HEK293 (cell line): ENCODE measurements around the gene LRP1B.

Source experiments
- CTCF ChIA-PET: fragments of 350-600 bp; formaldehyde crosslinking; extraction: SDS; loops from one replicate; lab custom pipeline; 2021; ENCODE audit warnings: antibody characterized with exemption; lab: Yijun Ruan, JAX
- POLR2A ChIA-PET: fragments of 300-600 bp; formaldehyde crosslinking; extraction: SDS; loops from one replicate; lab custom pipeline; 2020; ENCODE audit warnings: antibody characterized with exemption, inconsistent platforms; lab: Yijun Ruan, JAX
- H3K27ac ChIP-seq: fragments of 200-500 bp; sonication (Bioruptor generic); 2 replicates; pipeline ENCODE4 v1.5.1; 2014; ENCODE audit warnings: low read depth, low read length, control low read depth, inconsistent platforms; ENCODE audit errors: extremely low read depth
- H3K36me3 ChIP-seq, 2 experiments: fragments of 200-500 bp in 1 of 2; sonication (Bioruptor generic) in 1 of 2; 1 replicate in 1 of 2; 2 replicates in 1 of 2; pipeline ENCODE4 v1.5.1; 2014 to 2017; ENCODE audit warnings: inconsistent platforms in 2 of 2, low read length in 2 of 2; ENCODE audit not compliant: control insufficient read depth in 2 of 2, insufficient read depth in 1 of 2
- H3K4me1 ChIP-seq: fragments of 200-500 bp; sonication (Bioruptor generic); 2 replicates; pipeline ENCODE4 v1.5.1; 2014; ENCODE audit warnings: mild to moderate bottlenecking, low read length, inconsistent platforms; ENCODE audit not compliant: control insufficient read depth, insufficient read depth
- H3K4me3 ChIP-seq: 2 replicates; pipeline ENCODE4 v1.5.1; 2011; ENCODE audit warnings: low read depth, mild to moderate bottlenecking, control low read depth, low read length, moderate library complexity
- H3K9me3 ChIP-seq: fragments of 200-500 bp; sonication (Bioruptor generic); 2 replicates; pipeline ENCODE4 v1.5.1; 2014; ENCODE audit warnings: low read depth, low read length, inconsistent platforms; ENCODE audit not compliant: control insufficient read depth, insufficient read depth
- GFI1B ChIP-seq: fragments of 450-650 bp; formaldehyde crosslinking; IDR thresholded peaks from 2 replicates; pipeline ENCODE4 v1.5.1; 2016; ENCODE audit warnings: missing biosample characterization, missing genetic modification characterization
- HOXA7 ChIP-seq: sonication (generic); formaldehyde crosslinking; IDR thresholded peaks from 2 replicates; pipeline ENCODE4 v1.8.1; 2022; ENCODE audit warnings: missing genetic modification reagents, borderline replicate concordance
- MEIS1 ChIP-seq: sonication (generic); formaldehyde crosslinking; IDR thresholded peaks from 2 replicates; pipeline ENCODE4 v1.8.1; 2022; ENCODE audit warnings: missing genetic modification reagents, mild to moderate bottlenecking, borderline replicate concordance
- TRIM28 ChIP-seq: IDR thresholded peaks from 2 replicates; pipeline ENCODE4 v1.6.1; 2011; ENCODE audit warnings: low read length, control low read depth, borderline replicate concordance
- WT1 ChIP-seq: fragments of 450-650 bp; formaldehyde crosslinking; IDR thresholded peaks from 2 replicates; pipeline ENCODE4 v1.5.1; 2016; ENCODE audit warnings: missing biosample characterization, missing genetic modification characterization
- ZBTB1 ChIP-seq: fragments of 450-650 bp; formaldehyde crosslinking; IDR thresholded peaks from 2 replicates; pipeline ENCODE4 v1.5.1; 2016; ENCODE audit warnings: missing biosample characterization, missing genetic modification characterization
- ZBTB8A ChIP-seq: fragments of 450-650 bp; formaldehyde crosslinking; IDR thresholded peaks from 2 replicates; pipeline ENCODE4 v1.5.1; 2016; ENCODE audit warnings: missing biosample characterization, missing genetic modification characterization
- ZFP41 ChIP-seq: fragments of 450-650 bp; formaldehyde crosslinking; IDR thresholded peaks from 2 replicates; pipeline ENCODE4 v1.5.1; 2016; ENCODE audit warnings: missing biosample characterization, missing genetic modification characterization, borderline replicate concordance
- ZNF221 ChIP-seq: fragments of 450-650 bp; formaldehyde crosslinking; IDR thresholded peaks from 2 replicates; pipeline ENCODE4 v1.5.1; 2017; ENCODE audit warnings: missing biosample characterization, missing genetic modification characterization, borderline replicate concordance
- ZNF23 ChIP-seq: fragments of 450-650 bp; formaldehyde crosslinking; IDR thresholded peaks from 2 replicates; pipeline ENCODE4 v1.5.1; 2016; ENCODE audit warnings: missing biosample characterization, missing genetic modification characterization, borderline replicate concordance
- ZNF248 ChIP-seq: fragments of 450-650 bp; formaldehyde crosslinking; IDR thresholded peaks from 2 replicates; pipeline ENCODE4 v1.5.1; 2017; ENCODE audit warnings: missing biosample characterization, missing genetic modification characterization
- ZNF394 ChIP-seq: fragments of 450-650 bp; formaldehyde crosslinking; IDR thresholded peaks from 2 replicates; pipeline ENCODE4 v1.5.1; 2016; ENCODE audit warnings: missing biosample characterization, missing genetic modification characterization, mild to moderate bottlenecking, moderate library complexity, borderline replicate concordance
- ZNF426 ChIP-seq: fragments of 450-650 bp; formaldehyde crosslinking; IDR thresholded peaks from 2 replicates; pipeline ENCODE4 v1.5.1; 2017; ENCODE audit warnings: missing biosample characterization, missing genetic modification characterization, mild to moderate bottlenecking, inconsistent platforms, moderate library complexity
- ZNF501 ChIP-seq: fragments of 450-650 bp; formaldehyde crosslinking; IDR thresholded peaks from 2 replicates; pipeline ENCODE4 v1.5.1; 2016; ENCODE audit warnings: missing biosample characterization, missing genetic modification characterization
- ZNF529 ChIP-seq: fragments of 450-650 bp; formaldehyde crosslinking; IDR thresholded peaks from 2 replicates; pipeline ENCODE4 v1.5.1; 2017; ENCODE audit warnings: missing genetic modification characterization, missing biosample characterization; ENCODE audit not compliant: insufficient replicate concordance
- ZNF555 ChIP-seq: fragments of 450-650 bp; formaldehyde crosslinking; conservative IDR thresholded peaks from 2 replicates; pipeline ENCODE4 v1.5.1; 2017; ENCODE audit warnings: missing biosample characterization, mild to moderate bottlenecking, missing genetic modification characterization, inconsistent platforms
- ZNF558 ChIP-seq: fragments of 450-650 bp; formaldehyde crosslinking; IDR thresholded peaks from 2 replicates; pipeline ENCODE4 v1.5.1; 2016; ENCODE audit warnings: missing biosample characterization, missing genetic modification characterization
- ZNF623 ChIP-seq: fragments of 450-650 bp; formaldehyde crosslinking; IDR thresholded peaks from 2 replicates; pipeline ENCODE4 v1.5.1; 2016; ENCODE audit warnings: missing biosample characterization, missing genetic modification characterization
- ZNF654 ChIP-seq: fragments of 450-650 bp; formaldehyde crosslinking; IDR thresholded peaks from 2 replicates; pipeline ENCODE4 v1.5.1; 2016; ENCODE audit warnings: low read depth, missing biosample characterization, missing genetic modification characterization
- ZNF747 ChIP-seq: fragments of 450-650 bp; formaldehyde crosslinking; IDR thresholded peaks from 2 replicates; pipeline ENCODE4 v1.5.1; 2016; ENCODE audit warnings: missing biosample characterization, missing genetic modification characterization
- ZNF792 ChIP-seq: fragments of 450-650 bp; formaldehyde crosslinking; IDR thresholded peaks from 2 replicates; pipeline ENCODE4 v1.5.1; 2016; ENCODE audit warnings: missing biosample characterization, missing genetic modification characterization
- TF ChIP-seq, protein P1 (sequence below): fragments of 450-650 bp; formaldehyde crosslinking; IDR thresholded peaks from 2 replicates; pipeline ENCODE4 v1.5.1; 2016; ENCODE audit warnings: missing biosample characterization, missing genetic modification characterization
- TF ChIP-seq, protein P2 (sequence below): fragments of 450-650 bp; formaldehyde crosslinking; conservative IDR thresholded peaks from 2 replicates; pipeline ENCODE4 v1.5.1; 2016; ENCODE audit warnings: low read depth, missing biosample characterization, missing genetic modification characterization
- TF ChIP-seq, protein P3 (sequence below): sonication (generic); formaldehyde crosslinking; IDR thresholded peaks from 2 replicates; pipeline ENCODE4 v1.8.1; 2022; ENCODE audit warnings: mild to moderate bottlenecking, moderate library complexity, missing genetic modification reagents
- TF ChIP-seq, protein P4 (sequence below): fragments of 450-650 bp; formaldehyde crosslinking; IDR thresholded peaks from 2 replicates; pipeline ENCODE4 v1.5.1; 2016; ENCODE audit warnings: missing biosample characterization, missing genetic modification characterization
- TF ChIP-seq, protein P5 (sequence below): fragments of 450-650 bp; formaldehyde crosslinking; IDR thresholded peaks from 2 replicates; pipeline ENCODE4 v1.5.1; 2016; ENCODE audit warnings: missing biosample characterization, missing genetic modification characterization
- TF ChIP-seq, protein P6 (sequence below): fragments of 450-650 bp; formaldehyde crosslinking; IDR thresholded peaks from 2 replicates; pipeline ENCODE4 v1.5.1; 2016; ENCODE audit warnings: missing biosample characterization, missing genetic modification characterization

The LRP1B gene

DNA sequence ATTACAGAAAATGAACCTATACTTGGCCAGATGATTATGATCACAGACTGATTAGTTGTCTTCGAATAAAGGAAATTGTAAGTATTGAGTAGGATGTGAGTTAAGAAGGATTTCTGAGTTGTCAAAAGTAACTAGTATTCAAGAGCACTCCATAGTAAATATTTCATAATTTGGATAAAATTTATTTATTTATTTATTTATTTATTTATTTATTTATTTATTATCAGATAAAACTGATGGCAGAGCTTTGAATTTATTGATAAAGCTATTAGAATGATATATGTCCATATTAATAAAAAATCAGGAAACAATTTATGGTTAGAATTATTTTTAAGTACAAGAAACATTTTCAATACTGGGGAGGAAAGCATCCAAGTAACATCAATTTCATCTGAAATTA, 1634.1 kb downstream of the LRP1B start (continued):
- TF ChIP-seq, protein P1, sequence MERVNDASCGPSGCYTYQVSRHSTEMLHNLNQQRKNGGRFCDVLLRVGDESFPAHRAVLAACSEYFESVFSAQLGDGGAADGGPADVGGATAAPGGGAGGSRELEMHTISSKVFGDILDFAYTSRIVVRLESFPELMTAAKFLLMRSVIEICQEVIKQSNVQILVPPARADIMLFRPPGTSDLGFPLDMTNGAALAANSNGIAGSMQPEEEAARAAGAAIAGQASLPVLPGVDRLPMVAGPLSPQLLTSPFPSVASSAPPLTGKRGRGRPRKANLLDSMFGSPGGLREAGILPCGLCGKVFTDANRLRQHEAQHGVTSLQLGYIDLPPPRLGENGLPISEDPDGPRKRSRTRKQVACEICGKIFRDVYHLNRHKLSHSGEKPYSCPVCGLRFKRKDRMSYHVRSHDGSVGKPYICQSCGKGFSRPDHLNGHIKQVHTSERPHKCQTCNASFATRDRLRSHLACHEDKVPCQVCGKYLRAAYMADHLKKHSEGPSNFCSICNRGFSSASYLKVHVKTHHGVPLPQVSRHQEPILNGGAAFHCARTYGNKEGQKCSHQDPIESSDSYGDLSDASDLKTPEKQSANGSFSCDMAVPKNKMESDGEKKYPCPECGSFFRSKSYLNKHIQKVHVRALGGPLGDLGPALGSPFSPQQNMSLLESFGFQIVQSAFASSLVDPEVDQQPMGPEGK: no peak
- TF ChIP-seq ZNF221 (tag by site-specific recombination) (no peak), ZNF501 (no peak), ZNF248 (tag by site-specific recombination) (no peak), ZNF394 (tag by site-specific recombination) (peak; percentile 59; the same call in 1 of the 2 replicates), ZNF623 (0 out of 2 replicates have a peak, but pooled peaks have one; percentile 21), HOXA7 (no peak), ZBTB8A (0 out of 2 replicates have a peak, but pooled peaks have one; percentile 16), ZNF555 (tag by site-specific recombination) (peak; percentile 48), ZNF426 (tag by site-specific recombination) (peak; percentile 56), ZNF558 (tag by site-specific recombination) (no peak)
- TF ChIP-seq, protein P2, sequence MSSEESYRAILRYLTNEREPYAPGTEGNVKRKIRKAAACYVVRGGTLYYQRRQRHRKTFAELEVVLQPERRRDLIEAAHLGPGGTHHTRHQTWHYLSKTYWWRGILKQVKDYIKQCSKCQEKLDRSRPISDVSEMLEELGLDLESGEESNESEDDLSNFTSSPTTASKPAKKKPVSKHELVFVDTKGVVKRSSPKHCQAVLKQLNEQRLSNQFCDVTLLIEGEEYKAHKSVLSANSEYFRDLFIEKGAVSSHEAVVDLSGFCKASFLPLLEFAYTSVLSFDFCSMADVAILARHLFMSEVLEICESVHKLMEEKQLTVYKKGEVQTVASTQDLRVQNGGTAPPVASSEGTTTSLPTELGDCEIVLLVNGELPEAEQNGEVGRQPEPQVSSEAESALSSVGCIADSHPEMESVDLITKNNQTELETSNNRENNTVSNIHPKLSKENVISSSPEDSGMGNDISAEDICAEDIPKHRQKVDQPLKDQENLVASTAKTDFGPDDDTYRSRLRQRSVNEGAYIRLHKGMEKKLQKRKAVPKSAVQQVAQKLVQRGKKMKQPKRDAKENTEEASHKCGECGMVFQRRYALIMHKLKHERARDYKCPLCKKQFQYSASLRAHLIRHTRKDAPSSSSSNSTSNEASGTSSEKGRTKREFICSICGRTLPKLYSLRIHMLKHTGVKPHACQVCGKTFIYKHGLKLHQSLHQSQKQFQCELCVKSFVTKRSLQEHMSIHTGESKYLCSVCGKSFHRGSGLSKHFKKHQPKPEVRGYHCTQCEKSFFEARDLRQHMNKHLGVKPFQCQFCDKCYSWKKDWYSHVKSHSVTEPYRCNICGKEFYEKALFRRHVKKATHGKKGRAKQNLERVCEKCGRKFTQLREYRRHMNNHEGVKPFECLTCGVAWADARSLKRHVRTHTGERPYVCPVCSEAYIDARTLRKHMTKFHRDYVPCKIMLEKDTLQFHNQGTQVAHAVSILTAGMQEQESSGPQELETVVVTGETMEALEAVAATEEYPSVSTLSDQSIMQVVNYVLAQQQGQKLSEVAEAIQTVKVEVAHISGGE (tag by site-specific recombination): 0 out of 2 replicates have a peak, but pooled peaks have one; percentile 23

DNA sequence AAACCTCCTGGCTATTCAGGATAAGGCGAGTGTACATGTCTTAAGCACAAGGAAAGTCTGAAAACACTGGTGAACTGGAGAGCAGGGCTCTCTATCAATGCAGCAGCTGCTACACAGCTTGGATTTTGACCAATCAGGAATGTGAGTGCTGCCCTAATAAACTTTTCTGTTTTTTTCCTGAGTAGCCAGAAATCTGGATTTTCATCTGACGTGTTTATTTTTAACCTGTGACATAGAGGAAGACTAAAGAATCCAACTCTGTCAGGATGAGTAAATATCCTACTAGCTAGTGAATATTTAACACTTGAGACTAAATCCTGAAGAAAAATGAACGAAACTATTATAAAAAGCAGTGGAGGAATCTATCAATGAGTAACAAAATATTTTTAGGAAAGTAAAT, 1638.9 kb downstream of the LRP1B start:
- ChIA-PET CTCF (no interaction called here), POLR2A (no interaction called here)
- Histone ChIP-seq H3K4me1 (no peaks in the 10 kb centered on the region), H3K27ac (no peak overlapping the region), H3K36me3 (no peaks in the 10 kb centered on the region), H3K9me3 (no peaks in the 10 kb centered on the region), H3K4me3 (no peak overlapping the region)
- TF ChIP-seq, protein P3, sequence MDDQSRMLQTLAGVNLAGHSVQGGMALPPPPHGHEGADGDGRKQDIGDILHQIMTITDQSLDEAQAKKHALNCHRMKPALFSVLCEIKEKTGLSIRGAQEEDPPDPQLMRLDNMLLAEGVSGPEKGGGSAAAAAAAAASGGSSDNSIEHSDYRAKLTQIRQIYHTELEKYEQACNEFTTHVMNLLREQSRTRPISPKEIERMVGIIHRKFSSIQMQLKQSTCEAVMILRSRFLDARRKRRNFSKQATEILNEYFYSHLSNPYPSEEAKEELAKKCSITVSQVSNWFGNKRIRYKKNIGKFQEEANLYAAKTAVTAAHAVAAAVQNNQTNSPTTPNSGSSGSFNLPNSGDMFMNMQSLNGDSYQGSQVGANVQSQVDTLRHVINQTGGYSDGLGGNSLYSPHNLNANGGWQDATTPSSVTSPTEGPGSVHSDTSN (CRISPR knock-in tag): no peak
- TF ChIP-seq ZNF792 (tag by site-specific recombination) (no peak), TRIM28 (no peak), MEIS1 (CRISPR knock-in tag) (no peak), ZNF654 (tag by site-specific recombination) (no peak), ZNF747 (tag by site-specific recombination) (no peak), ZNF529 (tag by site-specific recombination) (no peak), GFI1B (tag by site-specific recombination) (no peak), ZFP41 (tag by site-specific recombination) (no peak), WT1 (tag by site-specific recombination) (no peak), ZBTB1 (tag by site-specific recombination) (no peak), ZNF23 (tag by site-specific recombination) (no peak)
- TF ChIP-seq, protein P4, sequence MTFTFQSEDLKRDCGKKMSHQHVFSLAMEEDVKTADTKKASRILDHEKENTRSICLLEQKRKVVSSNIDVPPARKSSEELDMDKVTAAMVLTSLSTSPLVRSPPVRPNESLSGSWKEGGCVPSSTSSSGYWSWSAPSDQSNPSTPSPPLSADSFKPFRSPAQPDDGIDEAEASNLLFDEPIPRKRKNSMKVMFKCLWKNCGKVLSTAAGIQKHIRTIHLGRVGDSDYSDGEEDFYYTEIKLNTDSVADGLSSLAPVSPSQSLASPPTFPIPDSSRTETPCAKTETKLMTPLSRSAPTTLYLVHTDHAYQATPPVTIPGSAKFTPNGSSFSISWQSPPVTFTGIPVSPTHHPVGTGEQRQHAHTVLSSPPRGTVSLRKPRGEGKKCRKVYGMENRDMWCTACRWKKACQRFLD (tag by site-specific recombination): no peak
- TF ChIP-seq, protein P5, sequence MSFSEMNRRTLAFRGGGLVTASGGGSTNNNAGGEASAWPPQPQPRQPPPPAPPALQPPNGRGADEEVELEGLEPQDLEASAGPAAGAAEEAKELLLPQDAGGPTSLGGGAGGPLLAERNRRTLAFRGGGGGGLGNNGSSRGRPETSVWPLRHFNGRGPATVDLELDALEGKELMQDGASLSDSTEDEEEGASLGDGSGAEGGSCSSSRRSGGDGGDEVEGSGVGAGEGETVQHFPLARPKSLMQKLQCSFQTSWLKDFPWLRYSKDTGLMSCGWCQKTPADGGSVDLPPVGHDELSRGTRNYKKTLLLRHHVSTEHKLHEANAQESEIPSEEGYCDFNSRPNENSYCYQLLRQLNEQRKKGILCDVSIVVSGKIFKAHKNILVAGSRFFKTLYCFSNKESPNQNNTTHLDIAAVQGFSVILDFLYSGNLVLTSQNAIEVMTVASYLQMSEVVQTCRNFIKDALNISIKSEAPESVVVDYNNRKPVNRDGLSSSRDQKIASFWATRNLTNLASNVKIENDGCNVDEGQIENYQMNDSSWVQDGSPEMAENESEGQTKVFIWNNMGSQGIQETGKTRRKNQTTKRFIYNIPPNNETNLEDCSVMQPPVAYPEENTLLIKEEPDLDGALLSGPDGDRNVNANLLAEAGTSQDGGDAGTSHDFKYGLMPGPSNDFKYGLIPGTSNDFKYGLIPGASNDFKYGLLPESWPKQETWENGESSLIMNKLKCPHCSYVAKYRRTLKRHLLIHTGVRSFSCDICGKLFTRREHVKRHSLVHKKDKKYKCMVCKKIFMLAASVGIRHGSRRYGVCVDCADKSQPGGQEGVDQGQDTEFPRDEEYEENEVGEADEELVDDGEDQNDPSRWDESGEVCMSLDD (tag by site-specific recombination): no peak
- TF ChIP-seq, protein P6, sequence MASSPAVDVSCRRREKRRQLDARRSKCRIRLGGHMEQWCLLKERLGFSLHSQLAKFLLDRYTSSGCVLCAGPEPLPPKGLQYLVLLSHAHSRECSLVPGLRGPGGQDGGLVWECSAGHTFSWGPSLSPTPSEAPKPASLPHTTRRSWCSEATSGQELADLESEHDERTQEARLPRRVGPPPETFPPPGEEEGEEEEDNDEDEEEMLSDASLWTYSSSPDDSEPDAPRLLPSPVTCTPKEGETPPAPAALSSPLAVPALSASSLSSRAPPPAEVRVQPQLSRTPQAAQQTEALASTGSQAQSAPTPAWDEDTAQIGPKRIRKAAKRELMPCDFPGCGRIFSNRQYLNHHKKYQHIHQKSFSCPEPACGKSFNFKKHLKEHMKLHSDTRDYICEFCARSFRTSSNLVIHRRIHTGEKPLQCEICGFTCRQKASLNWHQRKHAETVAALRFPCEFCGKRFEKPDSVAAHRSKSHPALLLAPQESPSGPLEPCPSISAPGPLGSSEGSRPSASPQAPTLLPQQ (tag by site-specific recombination): no peak
